PC-3 (cell line): ENCODE data around the gene FMO2. TPM values are rescaled to one million over a fixed set of nuclear protein-coding genes. Genes with fewer than 3 reads are reported as not detected.

Experiments
- ATAC-seq: fragments of 200-7000 bp; cut with Tn5 transposase; 2 replicates; pipeline ENCODE4 v1.9.1; 2020; ENCODE audit warnings: mild to moderate bottlenecking, moderate library complexity
- BruUV-seq: library from RNA; stranded (reverse); fragments of 400-500 nt; replicated peaks from 2 replicates; lab custom pipeline; 2021; lab: Mats Ljungman, UMichigan
- CTCF ChIA-PET: fragments of 300-600 bp; sonication (Branson Sonifier 250); formaldehyde crosslinking; loops from one replicate; lab custom pipeline; 2022; ENCODE audit warnings: antibody characterized with exemption; lab: Charles Lee
- POLR2A ChIA-PET: fragments of 300-600 bp; sonication (Branson Sonifier 250); formaldehyde crosslinking; loops from one replicate; lab custom pipeline; 2022; ENCODE audit warnings: antibody characterized with exemption; ENCODE audit not compliant: unreplicated experiment; lab: Charles Lee
- DNase-seq: peaks from one replicate; pipeline ENCODE4 v3.0.0-alpha.2; 2015
- H2AFZ ChIP-seq: fragments of 300-600 bp; sonication (generic); 2 replicates; pipeline ENCODE4 v1.6.0; 2016; ENCODE audit warnings: antibody characterized with exemption, low read length
- H3F3A ChIP-seq: fragments of 300-600 bp; sonication (generic); one replicate; pipeline ENCODE4 v1.6.0; 2017; ENCODE audit warnings: antibody characterized with exemption, low read length, control low read depth, mild to moderate bottlenecking; ENCODE audit not compliant: unreplicated experiment
- H3K27ac ChIP-seq: fragments of 300-600 bp; sonication (generic); 2 replicates; pipeline ENCODE4 v1.5.1; 2016; ENCODE audit warnings: mild to moderate bottlenecking, low read length
- H3K27me3 ChIP-seq: fragments of 300-600 bp; sonication (generic); 2 replicates; pipeline ENCODE4 v1.6.1; 2016; ENCODE audit warnings: low read length, mixed read lengths
- H3K36me3 ChIP-seq: fragments of 300-600 bp; sonication (generic); 2 replicates; pipeline ENCODE4 v1.6.1; 2016; ENCODE audit warnings: low read depth, mixed run types, low read length, mixed read lengths
- H3K4me1 ChIP-seq: fragments of 300-600 bp; sonication (generic); 2 replicates; pipeline ENCODE4 v1.5.1; 2016; ENCODE audit warnings: low read length; ENCODE audit not compliant: insufficient read depth
- H3K4me2 ChIP-seq: fragments of 300-600 bp; sonication (generic); 2 replicates; pipeline ENCODE4 v1.6.0; 2016; ENCODE audit warnings: low read length
- H3K4me3 ChIP-seq: fragments of 300-600 bp; sonication (generic); 2 replicates; pipeline ENCODE4 v1.5.1; 2016; ENCODE audit warnings: mild to moderate bottlenecking, low read length, mixed read lengths
- H3K79me2 ChIP-seq: fragments of 300-600 bp; sonication (generic); 2 replicates; pipeline ENCODE4 v1.6.1; 2017; ENCODE audit warnings: low read length, mixed read lengths
- H3K9ac ChIP-seq: fragments of 300-600 bp; sonication (generic); 2 replicates; pipeline ENCODE4 v1.6.0; 2016; ENCODE audit warnings: mild to moderate bottlenecking, low read length
- H3K9me2 ChIP-seq: fragments of 300-600 bp; sonication (generic); replicated peaks from 2 replicates; pipeline ENCODE4 v1.6.1; 2016; ENCODE audit warnings: mixed run types, low read length, mixed read lengths
- H3K9me3 ChIP-seq: fragments of 300-600 bp; sonication (generic); 2 replicates; pipeline ENCODE4 v1.6.1; 2016; ENCODE audit warnings: low read length, mixed read lengths
- H4K20me1 ChIP-seq: fragments of 300-600 bp; sonication (generic); 2 replicates; pipeline ENCODE4 v1.6.1; 2016; ENCODE audit warnings: low read length, mixed read lengths
- CTCF ChIP-seq: fragments of 300-600 bp; sonication (generic); conservative IDR thresholded peaks from 2 replicates; pipeline ENCODE4 v1.5.1; 2017; ENCODE audit warnings: antibody characterized with exemption, low read depth, mild to moderate bottlenecking, low read length
- EZH2 ChIP-seq: fragments of 300-600 bp; sonication (generic); IDR thresholded peaks from one replicate; pipeline ENCODE4 v1.6.1; 2017; ENCODE audit warnings: antibody characterized with exemption, mild to moderate bottlenecking, low read length; ENCODE audit not compliant: unreplicated experiment
- EZH2phosphoT487 ChIP-seq: fragments of 300-600 bp; sonication (generic); IDR thresholded peaks from 2 replicates; pipeline ENCODE4 v1.6.1; 2018; ENCODE audit warnings: mild to moderate bottlenecking, antibody characterized with exemption, low read length, borderline replicate concordance
- intact Hi-C: fragments of 100-400 bp; cut with micrococcal nuclease; formaldehyde crosslinking; loops from 2 replicates; pipeline ENCODE4 v1.9.0; 2023
- total RNA-seq: library from RNA; depleted of rRNA; stranded (reverse); fragments of >200 nt; gene quantifications from 2 replicates; pipeline ENCODE4 v1.2.3, GENCODE V29; 2014

Gene FMO2
- total RNA-seq, 1 experiment from 2014 or later: not detected

- CTCF ChIA-PET: no interaction called here
- POLR2A ChIA-PET: no interaction called here
- intact Hi-C loops: no loop called here
- Histone ChIP-seq H3K9ac (no peak overlapping the region), H3F3A (no peaks in the 10 kb centered on the region), H3K27ac (no peak overlapping the region), H4K20me1 (no peaks in the 10 kb centered on the region), H3K27me3 (peaks cover 40% of the 10 kb centered on the region), H3K36me3 (no peaks in the 10 kb centered on the region), H3K79me2 (no peaks in the 10 kb centered on the region), H3K9me3 (no peaks in the 10 kb centered on the region), H2AFZ (no peak overlapping the region), H3K4me3 (no peak overlapping the region), H3K4me2 (no peak overlapping the region), H3K4me1 (no peaks in the 10 kb centered on the region), H3K9me2 (no peaks in the 10 kb centered on the region)
- BruUV-seq: no TSS peak
- DNase-seq (no peak), ATAC-seq (no peak)
- TF ChIP-seq EZH2 (no peak), CTCF (no peak), EZH2phosphoT487 (no peak)
These were observed 32.6 kb upstream of the FMO2 start for GRCh38 chr1:171152549-171152948.

GRCh38 chr1:171155484-171155883 lies 29.6 kb upstream of the FMO2 start:
- ATAC-seq (no peak), DNase-seq (no peak)
- Histone ChIP-seq H3K27me3 (peaks cover 37% of the 10 kb centered on the region; the same call in 1 of the 2 replicates), H4K20me1 (no peaks in the 10 kb centered on the region), H3K4me1 (no peaks in the 10 kb centered on the region), H3K9me3 (no peaks in the 10 kb centered on the region), H3K9me2 (no peaks in the 10 kb centered on the region), H3K27ac (no peak overlapping the region), H3K36me3 (no peaks in the 10 kb centered on the region), H3K79me2 (no peaks in the 10 kb centered on the region), H3K4me2 (no peak overlapping the region), H3F3A (no peaks in the 10 kb centered on the region), H2AFZ (no peak overlapping the region), H3K9ac (no peak overlapping the region), H3K4me3 (no peak overlapping the region)
- CTCF ChIA-PET: no interaction called here
- POLR2A ChIA-PET: no interaction called here
- BruUV-seq: no TSS peak
- intact Hi-C loops: no loop called here
- TF ChIP-seq EZH2: no peak
- no peak for TF ChIP-seq CTCF
- TF ChIP-seq EZH2phosphoT487: no peak

GRCh38 chr1:171158096-171158495 lies 27.0 kb upstream of the FMO2 start:
- intact Hi-C loops: no loop called here
- Histone ChIP-seq H3F3A (no peaks in the 10 kb centered on the region), H4K20me1 (no peaks in the 10 kb centered on the region), H3K27ac (no peak overlapping the region), H3K9me2 (no peaks in the 10 kb centered on the region), H3K4me1 (no peaks in the 10 kb centered on the region), H3K9me3 (no peaks in the 10 kb centered on the region), H3K79me2 (no peaks in the 10 kb centered on the region), H3K4me3 (no peak overlapping the region), H3K9ac (no peak overlapping the region), H3K27me3 (peaks cover 51% of the 10 kb centered on the region; the same call in 1 of the 2 replicates), H3K4me2 (no peak overlapping the region), H3K36me3 (no peaks in the 10 kb centered on the region), H2AFZ (no peak overlapping the region)
- TF ChIP-seq CTCF (no peak), EZH2phosphoT487 (no peak), EZH2 (no peak)
- CTCF ChIA-PET: no interaction called here
- DNase-seq (no peak), ATAC-seq (no peak)
- BruUV-seq: no TSS peak
- POLR2A ChIA-PET: no interaction called here
